ACHN (cell line): ENCODE data around the gene TBX15.

Source experiments
- DNase-seq: peaks from one replicate; pipeline ENCODE4 v3.0.0-alpha.2; 2015
- in situ Hi-C: cut with HindIII; loops from 2 replicates; pipeline ENCODE4 v1.10.0; 2017; ENCODE audit warnings: low sequenced_read_pairs, low pct_ligation_motif_present, low pct_unique_long_range_greater_than_20kb

Gene TBX15

GRCh38 chr1:118987468-118988185, 516 bp downstream of the TBX15 start:
- in situ Hi-C loops, result no loop called here
- DNase-seq, result peak; percentile 29

GRCh38 chr1:118986555-118987467, 1.3 kb downstream of the TBX15 start:
- peak; percentile 17 for DNase-seq
- in situ Hi-C loops, result no loop called here

GRCh38 chr1:118985640-118986554, 2.2 kb downstream of the TBX15 start:
- DNase-seq, result no peak
- in situ Hi-C loops, result no loop called here

GRCh38 chr1:118984722-118985639, 3.2 kb downstream of the TBX15 start:
- in situ Hi-C loops, result no loop called here

GRCh38 chr1:118984086-118984721, 3.9 kb downstream of the TBX15 start:
- no peak for DNase-seq
- in situ Hi-C loops, result no loop called here

More at GRCh38 chr1:118984722-118985639, 3.2 kb downstream of the TBX15 start:
- DNase-seq, result no peak

- no peak for DNase-seq
- in situ Hi-C loops, result no loop called here
Measured at GRCh38 chr1:118983558-118984041, 4.5 kb downstream of the TBX15 start.

- in situ Hi-C loops, result no loop called here
- no peak for DNase-seq
Measured at GRCh38 chr1:118982821-118983557, 5.2 kb downstream of the TBX15 start.

- in situ Hi-C loops, result no loop called here
Measured at GRCh38 chr1:118982266-118982665, 5.9 kb downstream of the TBX15 start.

GRCh38 chr1:118981436-118981835, 6.7 kb downstream of the TBX15 start:
- no peak for DNase-seq
- in situ Hi-C loops, result no loop called here

More at GRCh38 chr1:118982266-118982665, 5.9 kb downstream of the TBX15 start:
- DNase-seq, result no peak

- no peak for DNase-seq
- in situ Hi-C loops, result no loop called here
Measured at GRCh38 chr1:118979754-118980575, 8.2 kb downstream of the TBX15 start.

- no peak for DNase-seq
- in situ Hi-C loops, result no loop called here
Measured at GRCh38 chr1:118978914-118979701, 9.0 kb downstream of the TBX15 start.

GRCh38 chr1:118977600-118977999, 10.5 kb downstream of the TBX15 start:
- in situ Hi-C loops, result no loop called here

GRCh38 chr1:118974661-118975060, 13.5 kb downstream of the TBX15 start:
- in situ Hi-C loops, result no loop called here
- DNase-seq, result no peak

More at GRCh38 chr1:118977600-118977999, 10.5 kb downstream of the TBX15 start:
- no peak for DNase-seq

GRCh38 chr1:118973531-118974137, 14.5 kb downstream of the TBX15 start:
- in situ Hi-C loops, result no loop called here
- no peak for DNase-seq

GRCh38 chr1:118973032-118973431, 15.1 kb downstream of the TBX15 start:
- DNase-seq, result no peak
- in situ Hi-C loops, result no loop called here
